Caco-2 (cell line): Measurements from ENCODE around the gene KLHL26. TPM values are rescaled to one million over a fixed set of nuclear protein-coding genes. Genes with fewer than 3 reads are reported as not detected.

Experiments used
- Bru-seq: library from RNA; stranded (reverse); fragments of 400-500 nt; gene quantifications from one replicate; lab custom pipeline; 2021; lab: Mats Ljungman, UMichigan
- BruChase-seq, 2 experiments: library from RNA; stranded (reverse); fragments of 400-500 nt; gene quantifications; one replicate each; lab custom pipeline; 2021; lab: Mats Ljungman, UMichigan
- BruUV-seq: library from RNA; stranded (reverse); fragments of 400-500 nt; replicated peaks from 2 replicates; lab custom pipeline; 2021; lab: Mats Ljungman, UMichigan
- CTCF ChIA-PET: fragments of 300-600 bp; sonication (Branson Sonifier 250); formaldehyde crosslinking; loops from one replicate; lab custom pipeline; 2022; ENCODE audit warnings: antibody characterized with exemption; lab: Charles Lee
- POLR2A ChIA-PET: fragments of 300-600 bp; sonication (Branson Sonifier 250); formaldehyde crosslinking; loops from one replicate; lab custom pipeline; 2022; ENCODE audit warnings: antibody characterized with exemption; lab: Charles Lee
- DNase-seq, 2 experiments: peaks; one replicate each; pipeline versions ENCODE4 v3.0.0 to v3.0.0-alpha.2; 2020 to 2022
- H3K27me3 ChIP-seq: replicated peaks from 2 replicates; pipeline ENCODE4 v1.6.0; 2011; ENCODE audit warnings: low read length; ENCODE audit not compliant: control insufficient read depth, insufficient read depth
- H3K36me3 ChIP-seq: 2 replicates; pipeline ENCODE4 v1.5.1; 2011; ENCODE audit warnings: low read length; ENCODE audit not compliant: control insufficient read depth, insufficient read depth
- H3K4me1 ChIP-seq: fragments of 250-450 bp; sonication (Bioruptor Pico); 2 replicates; pipeline ENCODE4 v1.5.1; 2020; ENCODE audit warnings: mild to moderate bottlenecking
- H3K4me3 ChIP-seq: 2 replicates; pipeline ENCODE4 v1.5.1; 2011; ENCODE audit warnings: low read depth, mild to moderate bottlenecking, control low read depth, low read length
- H3K9me3 ChIP-seq: fragments of 250-450 bp; sonication (Bioruptor Pico); 2 replicates; pipeline ENCODE4 v1.5.1; 2020; ENCODE audit warnings: mild to moderate bottlenecking, moderate library complexity
- H3K27ac Mint-ChIP-seq: one replicate; pipeline ENCODE4 v1.8.0; 2022; ENCODE audit warnings: mixed read lengths; ENCODE audit not compliant: unreplicated experiment
- H3K27me3 Mint-ChIP-seq: one replicate; pipeline ENCODE4 v1.8.0; 2022; ENCODE audit warnings: mixed read lengths; ENCODE audit not compliant: insufficient read depth, unreplicated experiment
- H3K36me3 Mint-ChIP-seq: one replicate; pipeline ENCODE4 v1.8.0; 2022; ENCODE audit warnings: mild to moderate bottlenecking, mixed read lengths; ENCODE audit not compliant: insufficient read depth, unreplicated experiment
- H3K4me1 Mint-ChIP-seq: one replicate; pipeline ENCODE4 v1.8.0; 2022; ENCODE audit warnings: low read depth, mixed read lengths; ENCODE audit not compliant: unreplicated experiment
- H3K4me3 Mint-ChIP-seq: one replicate; pipeline ENCODE4 v1.8.0; 2022; ENCODE audit warnings: mild to moderate bottlenecking, moderate library complexity, mixed read lengths; ENCODE audit not compliant: unreplicated experiment
- H3K9me3 Mint-ChIP-seq: one replicate; pipeline ENCODE4 v1.8.0; 2022; ENCODE audit warnings: mixed read lengths; ENCODE audit not compliant: unreplicated experiment
- CTCF ChIP-seq, 2 experiments: fragments of 200-600 bp in 1 of 2; IDR thresholded peaks; 1 replicate in 1 of 2; 2 replicates in 1 of 2; pipeline versions ENCODE4 v1.5.1 to v1.8.0; 2011 to 2022; ENCODE audit warnings: antibody characterized with exemption in 1 of 2, control low read depth in 1 of 2, inconsistent platforms in 1 of 2, low read depth in 1 of 2, low read length in 1 of 2, mild to moderate bottlenecking in 1 of 2, moderate library complexity in 1 of 2; ENCODE audit not compliant: insufficient read depth in 1 of 2, severe bottlenecking in 1 of 2, unreplicated experiment in 1 of 2
- intact Hi-C: fragments of 100-400 bp; cut with micrococcal nuclease; formaldehyde crosslinking; loops from one replicate; pipeline ENCODE4 v1.10.0; 2022; ENCODE audit not compliant: unreplicated experiment
- long read RNA-seq: library from polyadenylated mRNA; stranded (forward); transcript quantifications from one replicate; pipeline ENCODE4 v2.0.0, GENCODE V29; 2022
- total RNA-seq: library from RNA; stranded (reverse); gene quantifications from 2 replicates; pipeline ENCODE4 v1.2.3, GENCODE V29; 2022

Gene KLHL26
- total RNA-seq (7.9 and 9.8 TPM in 2 replicates), Bru-seq, nascent RNA (percentile 49 among the genes with signal in this experiment), BruChase-seq, experiment 1, labeled RNA remaining after a 2-hour chase (percentile 53 among the genes with signal in this experiment), BruChase-seq, experiment 2, labeled RNA remaining after a 6-hour chase (percentile 49 among the genes with signal in this experiment)
- long read RNA-seq, full-length matches to known transcripts, result 23 of 24 reads
- long read RNA-seq, partial matches to known transcripts, result 0 of 24 reads
- long read RNA-seq, other reads (novel, unspliced or antisense), result 1 of 24 reads

GRCh38 chr19:18636969-18637629 is at the start of gene KLHL26:
Gene KLHL26 (plus strand): TSS chr19:18637028. CDS start chr19:18637055, 27 bp downstream.
- intact Hi-C loops, result loop anchor here (1.0 to 2.0 kb wide), 2 partner anchors 48 to 115 kb away; partner anchors contain the start of genes ELL and REX1BD
- POLR2A ChIA-PET, result no interaction called here
- TF ChIP-seq CTCF (IDR thresholded peaks at IDR 0.05; ENCODE audit: insufficient read depth in 1 of 2, low read depth in 1 of 2, low read length in 1 of 2, severe bottlenecking in 1 of 2, unreplicated experiment in 1 of 2), result no peak
- CTCF ChIA-PET, result no interaction called here
- DNase-seq, result no peak
- Mint-ChIP-seq H3K4me3 (peak within 1 kb of the TSS; percentile 76), H3K9me3 (no peaks in the 10 kb centered on the region), H3K4me1 (peaks cover 15% of the 10 kb centered on the region), H3K27ac (peak within 1 kb of the TSS; percentile 69), H3K27me3 (peaks cover 6% of the 10 kb centered on the region), H3K36me3 (peaks cover 9% of the 10 kb centered on the region)
- Histone ChIP-seq H3K36me3 (no peaks in the 10 kb centered on the region), H3K9me3 (no peaks in the 10 kb centered on the region), H3K27me3 (no peaks in the 10 kb centered on the region), H3K4me3 (peak within 1 kb of the TSS; percentile 98), H3K4me1 (peaks cover 15% of the 10 kb centered on the region)
- BruUV-seq, result no TSS peak

- peak overlapping the region; percentile 89 for H3K4me3 ChIP-seq
- no peaks in the 10 kb centered on the region for H3K9me3 Mint-ChIP-seq
- BruUV-seq, result no TSS peak
- H3K27me3 ChIP-seq, result no peaks in the 10 kb centered on the region
- H3K36me3 Mint-ChIP-seq, result peaks cover 8% of the 10 kb centered on the region
- intact Hi-C loops, result loop anchor here (5.0 to 10.0 kb wide), 2 partner anchors 123 to 260 kb away; no protein-coding TSS in a partner anchor
- peak overlapping the region; percentile 82 for H3K27ac Mint-ChIP-seq
- H3K9me3 ChIP-seq, result no peaks in the 10 kb centered on the region
- ChIA-PET POLR2A (interaction anchor here (0.6 to 1.3 kb wide), 2 partner anchors 14 to 244 kb away, joined by 3 to 5 read pairs; no protein-coding TSS in a partner anchor), CTCF (interaction anchor here (0.6 to 2.6 kb wide), 7 partner anchors 16 to 259 kb away, joined by 3 to 17 read pairs (median 7); partner anchors contain the start of genes KXD1 and UBA52)
- H3K4me1 ChIP-seq, result no peaks in the 10 kb centered on the region
- peak overlapping the region; percentile 82 for H3K4me3 Mint-ChIP-seq
- TF ChIP-seq CTCF (IDR thresholded peaks at IDR 0.05; ENCODE audit: insufficient read depth in 1 of 2, low read depth in 1 of 2, low read length in 1 of 2, severe bottlenecking in 1 of 2, unreplicated experiment in 1 of 2), result no peak
- H3K27me3 Mint-ChIP-seq, result no peaks in the 10 kb centered on the region
- H3K4me1 Mint-ChIP-seq, result peaks cover 7% of the 10 kb centered on the region
- H3K36me3 ChIP-seq, result no peaks in the 10 kb centered on the region
- DNase-seq, result no peak
Measured at GRCh38 chr19:18587561-18587960, 49.3 kb upstream of the KLHL26 start.
